Measurements from ENCODE around the gene CHRM5. TPM values are rescaled to one million over a fixed set of nuclear protein-coding genes. Genes with fewer than 3 reads are reported as not detected.
A peak's percentile ranks its signal among the peaks of the same experiment; 100 is the strongest.
"Not testable (repeated sequence)": the region's sequence is repeated elsewhere in the genome, so short reads cannot be mapped to it uniquely, and the experiment has no call there.

CHRM5 gene
- total RNA-seq, 1 experiment from 2014 or later, result 0.02 TPM

- no peak for DNase-seq (ENCODE audit: low spot score)
These were observed 70.8 kb downstream of the CHRM5 start, which contains the start of gene AVEN for GRCh38 chr15:34038871-34039789. TSS of gene AVEN (minus strand) at chr15:34039204. CDS start at chr15:34039046, 158 bp downstream.

GRCh38 chr15:34039790-34040113 is 71.5 kb downstream of the CHRM5 start:
- DNase-seq (ENCODE audit: low spot score), result no peak

DNA sequence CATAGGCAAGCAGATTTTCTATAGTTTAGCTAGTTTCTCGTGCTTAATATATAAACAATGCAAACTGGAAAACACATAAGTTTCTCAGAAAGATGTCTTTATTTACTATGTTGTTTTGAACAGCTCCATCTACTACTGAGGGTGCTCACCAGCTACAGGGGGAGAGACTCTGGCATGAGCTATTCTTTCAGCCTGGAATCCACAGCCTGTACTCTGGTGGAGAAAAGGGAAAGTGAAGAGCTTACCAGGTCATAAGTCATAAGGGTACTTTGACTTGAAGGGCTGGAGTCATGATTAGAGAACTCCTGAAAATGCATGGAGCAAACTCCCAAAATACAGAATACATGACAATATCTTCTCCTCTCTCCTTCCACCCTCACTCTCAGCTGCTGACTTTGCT is 75.1 kb downstream of the CHRM5 start:
- DNase-seq (ENCODE audit: low spot score), result no peak

DNA sequence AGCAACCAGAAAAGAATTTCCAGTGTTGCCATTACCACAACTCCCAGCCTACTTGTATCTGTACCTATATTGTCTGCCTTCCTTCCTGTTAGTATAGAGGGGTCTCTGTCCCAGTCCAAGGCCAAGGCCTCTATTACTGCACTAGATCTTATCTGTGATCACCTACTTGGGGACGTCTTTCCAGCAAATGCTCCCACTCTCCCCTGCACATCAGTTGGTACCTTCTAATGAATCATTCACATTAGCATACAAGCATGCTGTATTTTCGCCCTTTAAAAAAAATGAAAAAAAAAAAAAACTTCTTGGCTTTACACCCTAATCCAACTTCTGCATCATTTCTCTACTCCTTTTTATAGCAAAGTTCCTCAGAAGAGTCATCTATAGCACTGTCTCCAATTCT is 75.5 kb downstream of the CHRM5 start:
- DNase-seq (ENCODE audit: low spot score), result no peak

DNA sequence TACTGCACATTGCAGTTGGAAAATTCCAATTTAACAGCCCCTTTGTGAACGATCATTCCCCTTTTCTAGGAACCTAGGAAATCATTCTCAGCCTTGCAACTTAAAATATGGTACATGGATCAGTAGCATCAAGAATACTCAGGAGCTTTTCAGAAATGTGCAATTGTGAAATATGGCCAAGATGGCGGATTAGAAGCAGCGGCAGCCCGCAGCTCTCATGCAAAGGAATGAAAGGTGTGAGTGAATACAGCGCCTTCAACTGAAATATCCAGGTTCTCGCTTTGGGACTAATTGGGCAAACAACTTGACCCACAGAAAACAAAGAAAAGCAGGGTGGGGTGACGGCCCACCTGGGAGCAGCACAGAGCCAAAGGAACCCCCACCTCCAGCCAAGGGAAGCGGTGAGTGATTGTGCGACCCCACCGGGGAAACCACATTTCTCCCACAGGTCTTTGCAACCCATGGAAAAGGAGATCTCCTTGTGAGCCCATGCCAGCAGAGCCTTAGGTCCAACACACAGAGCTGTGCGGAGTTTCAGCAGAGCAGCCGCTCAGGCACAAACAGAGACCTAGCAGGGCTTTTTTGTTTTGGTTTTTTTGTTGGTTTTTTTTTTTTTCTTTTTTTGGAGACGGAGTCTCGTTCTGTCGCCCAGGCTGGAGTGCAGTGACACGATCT is 78.3 kb downstream of the CHRM5 start:
- DNase-seq (ENCODE audit: low spot score), result no peak

DNA sequence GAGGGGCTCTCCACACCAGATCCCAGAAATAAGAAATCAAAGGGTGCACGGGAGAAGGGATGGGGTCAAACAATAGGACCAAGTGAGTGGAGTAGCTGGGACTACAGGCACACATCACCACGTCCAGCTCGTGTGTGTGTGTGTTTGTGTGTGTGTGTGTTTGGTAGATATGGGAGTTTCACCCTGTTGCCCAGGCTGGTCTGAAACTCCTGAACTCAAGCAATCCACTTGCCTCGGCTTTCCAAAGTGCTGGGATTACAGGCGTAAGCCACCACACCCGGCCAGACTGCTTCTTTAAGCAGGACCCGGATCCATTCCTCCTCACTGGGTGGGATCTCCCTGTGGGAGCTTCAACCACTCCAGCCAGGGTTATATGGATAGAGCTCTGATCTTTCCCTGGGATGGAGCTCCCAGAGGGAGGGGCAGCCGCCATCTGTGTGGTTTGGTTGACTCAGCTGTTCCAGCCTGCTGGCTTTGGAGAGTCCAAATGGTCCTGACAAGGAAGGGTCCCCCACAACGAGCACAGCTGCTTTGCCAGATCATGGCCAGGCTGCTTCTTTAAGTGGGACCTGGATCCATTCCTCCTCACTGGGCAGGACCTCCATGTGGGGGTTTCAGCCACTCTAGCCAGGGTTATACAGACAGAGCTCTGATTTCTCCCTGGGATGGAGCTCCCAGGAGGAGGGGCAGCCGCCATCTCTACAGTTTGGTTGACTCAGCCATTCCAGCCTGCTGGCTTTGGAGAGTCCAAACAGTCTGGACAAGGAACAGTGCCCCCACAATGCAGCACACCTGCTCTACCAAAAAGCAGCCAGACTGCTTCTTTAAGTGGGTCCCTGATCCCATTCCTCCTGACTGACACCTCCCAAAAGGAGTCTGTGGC is 79.8 kb downstream of the CHRM5 start:
- DNase-seq (ENCODE audit: low spot score), result peak; percentile 56

DNA sequence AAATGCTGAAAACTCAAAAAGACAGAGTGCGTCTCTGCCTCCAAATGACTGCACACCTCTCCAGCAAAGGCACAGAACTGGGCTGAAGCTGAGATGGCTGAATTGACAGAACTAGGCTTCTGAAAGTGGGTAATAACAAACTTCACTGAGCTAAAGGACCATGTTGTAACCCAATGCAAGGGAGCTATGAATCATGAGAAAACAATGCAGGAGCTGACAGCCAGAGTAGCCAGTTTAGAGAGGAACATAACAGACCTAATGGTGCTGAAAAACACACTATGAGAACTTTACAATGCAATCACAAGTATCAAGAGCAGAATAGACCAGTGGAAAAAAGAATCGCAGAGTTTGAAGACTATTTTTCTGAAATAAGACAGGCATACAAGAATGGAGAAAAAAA is 80.8 kb downstream of the CHRM5 start:
- DNase-seq (ENCODE audit: low spot score), result peak; percentile 56

DNA sequence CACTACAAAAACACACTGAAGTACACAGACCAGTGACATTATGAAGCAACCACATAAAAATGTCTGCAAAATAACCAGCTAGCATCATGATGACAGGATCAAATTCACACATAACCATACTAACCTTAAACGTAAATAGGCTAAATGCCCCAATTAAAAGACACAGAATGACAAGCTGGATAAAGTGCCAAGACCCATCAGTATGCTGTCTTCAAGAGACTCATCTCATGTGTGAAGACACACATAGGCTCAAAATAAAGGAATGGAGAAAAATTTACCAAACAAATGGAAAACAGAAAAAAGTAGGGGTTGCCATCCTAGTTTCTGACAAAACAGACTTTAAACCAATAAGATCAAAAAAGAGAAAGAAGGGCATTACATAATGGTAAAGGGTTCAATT is 82.1 kb downstream of the CHRM5 start:
- not testable (repeated sequence) for DNase-seq (ENCODE audit: low spot score)

GRCh38 chr15:34054081-34054707 is 85.9 kb downstream of the CHRM5 start:
- DNase-seq (ENCODE audit: low spot score), result no peak

DNA sequence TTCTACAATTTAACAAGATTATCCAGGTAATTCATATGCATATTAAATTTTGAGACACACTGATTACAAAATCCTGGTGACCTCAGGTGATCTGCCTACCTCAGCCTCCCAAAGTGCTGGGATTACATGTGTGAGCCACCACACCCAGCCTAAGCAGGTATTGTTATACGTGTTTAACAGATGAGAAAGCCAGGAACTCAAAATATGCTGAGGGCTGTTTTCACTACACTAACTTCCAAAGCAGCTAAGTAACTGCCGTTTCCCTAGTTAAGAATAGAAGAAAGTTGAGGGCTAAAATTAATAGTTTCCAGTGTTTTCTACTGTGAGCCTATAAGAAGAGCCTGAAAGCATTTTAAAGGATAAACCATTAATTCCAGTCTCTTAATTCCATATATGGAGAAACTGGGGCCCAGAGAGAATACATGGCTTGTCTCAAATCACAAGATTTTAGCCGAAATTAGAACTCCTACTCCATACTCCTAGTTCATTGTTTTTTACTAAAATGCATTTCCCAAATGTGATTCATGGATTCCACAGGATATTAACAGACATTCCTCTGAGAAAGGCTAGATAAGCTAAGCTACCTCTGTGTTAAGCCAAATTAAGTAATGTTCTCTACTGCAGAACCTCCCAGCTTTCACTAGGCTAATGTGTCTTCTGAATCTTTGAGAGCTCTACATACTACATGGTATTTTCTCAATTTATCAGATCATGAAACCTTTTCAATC is 87.7 kb downstream of the CHRM5 start:
- DNase-seq (ENCODE audit: low spot score), result peak; percentile 80

GRCh38 chr15:34056911-34057310 is 88.6 kb downstream of the CHRM5 start:
- DNase-seq (ENCODE audit: low spot score), result peak; percentile 38

DNA sequence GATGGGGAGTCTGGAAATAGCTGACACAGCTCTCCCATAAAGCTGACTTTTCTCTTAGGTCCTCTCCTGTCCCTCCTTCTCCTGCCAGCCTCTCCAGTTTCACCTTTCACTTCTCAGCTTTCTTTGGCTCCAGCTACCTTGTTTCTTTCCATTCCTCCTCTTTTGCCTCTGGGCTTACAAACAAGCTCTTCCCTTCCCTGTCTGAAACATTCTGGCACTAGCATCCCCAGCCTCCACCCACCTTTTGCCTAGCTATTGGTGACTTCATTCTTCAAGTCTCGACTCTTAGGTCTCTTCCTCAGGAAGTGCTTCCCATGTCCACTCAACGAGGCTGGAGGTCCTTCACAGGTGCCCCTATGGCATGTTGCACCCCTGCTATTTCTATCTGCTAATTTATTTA is 91.2 kb downstream of the CHRM5 start:
- no peak for DNase-seq (ENCODE audit: low spot score)

DNA sequence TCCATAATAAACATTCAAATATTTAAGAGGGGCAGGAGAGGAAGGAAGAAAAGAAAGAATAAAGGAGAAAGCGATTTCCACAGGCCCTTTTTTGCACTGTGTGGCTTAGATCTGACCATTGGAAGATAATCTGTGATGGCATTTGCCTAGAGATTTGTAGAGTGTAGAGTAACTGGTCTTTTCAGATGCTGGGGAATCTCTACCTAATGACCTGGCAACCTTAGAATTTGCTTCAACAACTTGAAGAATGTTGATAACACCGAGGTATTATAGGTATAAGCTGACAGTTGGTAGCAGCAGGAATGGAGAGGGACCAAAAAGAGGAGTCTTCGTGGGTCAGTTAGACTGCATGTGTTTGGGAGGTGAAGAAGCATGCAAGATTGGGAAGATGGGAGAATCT is 91.6 kb downstream of the CHRM5 start:
- DNase-seq (ENCODE audit: low spot score), result no peak

- no peak for DNase-seq (ENCODE audit: low spot score)
These were observed 96.1 kb downstream of the CHRM5 start for GRCh38 chr15:34064438-34064837.

- no peak for DNase-seq (ENCODE audit: low spot score)
These were observed 97.0 kb downstream of the CHRM5 start for GRCh38 chr15:34065261-34065660.

GRCh38 chr15:34065941-34066340 is 97.6 kb downstream of the CHRM5 start:
- no peak for DNase-seq (ENCODE audit: low spot score)

DNA sequence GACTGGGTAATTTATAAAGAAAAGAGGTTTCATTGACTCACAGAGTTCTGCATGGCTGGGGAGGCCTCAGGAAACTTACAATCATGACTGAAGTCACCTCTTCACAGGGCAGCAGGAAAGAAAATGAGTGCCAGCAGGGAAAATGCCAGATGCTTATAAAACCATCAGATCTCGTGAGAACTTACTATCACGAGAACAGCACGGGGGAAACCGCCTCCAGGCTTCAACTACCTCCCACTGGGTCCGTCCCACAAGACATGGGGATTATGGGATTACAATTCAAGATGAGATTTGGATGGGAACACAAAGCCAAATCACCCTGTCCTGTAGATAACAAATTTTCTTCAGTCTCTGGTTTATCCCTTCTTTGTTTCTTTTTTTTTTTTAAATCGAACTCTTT is 101.7 kb downstream of the CHRM5 start:
- DNase-seq (ENCODE audit: low spot score), result no peak

DNA sequence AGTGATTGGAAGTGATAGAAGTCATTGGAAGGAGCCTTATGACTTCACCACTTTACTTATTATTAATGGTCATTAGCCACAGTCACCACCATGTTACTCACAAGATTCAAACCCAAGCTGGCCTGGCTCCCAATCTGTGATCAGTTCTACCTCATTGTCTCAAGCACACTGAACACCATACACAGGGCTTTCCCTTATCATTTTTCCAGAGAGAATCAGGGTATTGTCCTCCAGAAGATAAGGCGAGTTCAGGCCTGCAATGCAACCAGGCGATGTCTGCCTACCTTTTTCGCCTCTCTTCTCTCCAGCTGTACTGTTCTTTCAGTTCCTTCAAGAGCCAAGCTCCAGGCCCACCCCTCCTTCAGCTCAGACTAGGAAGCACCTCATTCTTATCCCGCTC is 108.5 kb downstream of the CHRM5 start:
- DNase-seq (ENCODE audit: low spot score), result no peak

DNA sequence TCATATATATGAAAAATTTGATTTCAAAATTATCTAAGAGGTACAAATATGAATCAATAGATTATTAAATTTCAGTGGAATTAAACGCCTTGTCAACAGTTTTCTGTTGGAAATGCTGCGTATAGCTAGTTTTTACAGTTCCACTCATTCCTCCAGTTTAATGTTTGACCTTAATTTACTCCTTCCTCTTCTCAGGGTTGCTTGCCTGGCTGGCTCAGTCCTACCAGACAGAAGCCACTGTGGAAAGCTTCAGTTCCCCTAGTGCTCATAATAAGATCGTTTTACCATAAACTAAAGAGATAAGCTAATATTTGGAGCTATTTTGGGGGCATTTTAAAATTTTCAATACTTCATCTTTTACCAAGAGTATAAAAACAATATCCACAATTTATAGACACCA is 110.6 kb downstream of the CHRM5 start:
- no peak for DNase-seq (ENCODE audit: low spot score)

DNA sequence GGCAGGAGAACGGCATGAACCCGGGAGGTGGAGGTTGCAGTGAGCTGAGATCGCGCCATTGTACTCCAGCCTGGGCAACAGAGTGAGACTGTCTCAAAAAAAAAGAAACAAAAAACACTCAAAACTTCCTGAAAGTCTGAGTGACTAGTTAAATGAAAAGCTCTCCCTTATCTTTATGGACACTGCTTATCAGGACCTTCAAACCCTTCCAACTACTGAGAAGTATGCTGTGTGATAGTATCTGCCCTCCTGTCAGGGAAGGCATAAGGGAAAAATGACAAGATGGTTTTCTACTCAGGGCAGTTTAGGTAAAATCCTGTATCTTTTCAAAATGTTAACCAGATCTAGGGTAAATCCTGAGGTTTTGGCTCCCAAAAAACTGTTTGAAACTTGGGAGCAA is 111.6 kb downstream of the CHRM5 start:
- DNase-seq (ENCODE audit: low spot score), result no peak

DNA sequence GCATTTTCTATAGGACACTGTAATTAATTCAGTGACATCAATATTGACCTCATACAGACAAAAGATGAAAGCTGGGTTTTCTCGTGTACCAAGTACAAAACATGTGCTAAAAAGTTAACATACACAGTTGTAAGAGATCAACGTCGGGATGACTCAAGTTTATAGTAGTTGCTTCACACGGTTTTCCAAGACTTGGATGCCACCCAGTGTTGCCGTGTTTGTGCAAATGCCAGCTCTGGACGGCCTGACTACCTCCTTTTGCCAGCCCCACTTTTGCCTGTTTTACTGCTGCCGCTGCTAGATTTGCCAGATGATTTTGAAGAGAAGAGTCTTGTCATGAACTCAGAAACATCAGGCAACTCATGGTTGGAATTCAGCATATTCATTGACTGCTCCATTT is 115.8 kb downstream of the CHRM5 start:
- peak; percentile 13 for DNase-seq (ENCODE audit: low spot score)
